ENCODE results near the gene TACO1.

- TF ChIP-seq CTCF (conservative IDR thresholded peaks at IDR 0.05; ENCODE audit: low read depth in 2 of 2) (no peak), REST (IDR thresholded peaks at IDR 0.05; ENCODE audit: unreplicated experiment) (no peak), EZH2 (IDR thresholded peaks at IDR 0.05; ENCODE audit: low read depth, unreplicated experiment) (no peak), EZH2phosphoT487 (IDR thresholded peaks at IDR 0.05; ENCODE audit: unreplicated experiment) (no peak), ZNF114 (CRISPR knock-in tag; IDR thresholded peaks at IDR 0.05) (no peak), POLR2AphosphoS5 (IDR thresholded peaks at IDR 0.05; ENCODE audit: low read depth) (no peak), JUNB (IDR thresholded peaks at IDR 0.05; ENCODE audit: unreplicated experiment) (no peak), CREB1 (CRISPR knock-in tag; IDR thresholded peaks at IDR 0.05; ENCODE audit: low read depth) (no peak), ETS1 (IDR thresholded peaks at IDR 0.05) (no peak), NANOG (IDR thresholded peaks at IDR 0.05; ENCODE audit: borderline replicate concordance) (no peak), ZNF331 (CRISPR knock-in tag; IDR thresholded peaks at IDR 0.05; ENCODE audit: low read depth) (no peak), ZNF462 (CRISPR knock-in tag; IDR thresholded peaks at IDR 0.05) (no peak), STAT1 (IDR thresholded peaks at IDR 0.05; ENCODE audit: unreplicated experiment) (no peak)
Measured at GRCh38 chr17:63598281-63598680, 2.4 kb upstream of the TACO1 start.

Data from GM23338 (cell line).